Keratinocyte (primary cell): ENCODE data around the gene SHCBP1.

Experiments
- CTCF ChIP-seq, 3 experiments: IDR thresholded peaks in 1 of 3; conservative IDR thresholded peaks in 1 of 3; optimal IDR thresholded peaks in 1 of 3; 2 replicates in 2 of 3; 3 replicates in 1 of 3; pipeline versions ENCODE3 to v1.5.1; 2011; ENCODE audit warnings: low read length in 3 of 3, mild to moderate bottlenecking in 3 of 3, moderate library complexity in 2 of 3, control low read depth in 1 of 3, inconsistent platforms in 1 of 3; ENCODE audit not compliant: insufficient read depth in 2 of 3; ENCODE audit errors: extremely low read depth in 1 of 3
- EZH2 ChIP-seq: IDR thresholded peaks from one replicate; pipeline ENCODE4 v1.6.1; 2012; ENCODE audit warnings: inconsistent platforms, mild to moderate bottlenecking, low read length, moderate library complexity

GRCh38 chr16:46562979-46563378 lies 58.2 kb downstream of the SHCBP1 start:
- TF ChIP-seq CTCF (optimal IDR thresholded peaks at IDR 0.05 in 1 of 3, IDR thresholded peaks at IDR 0.05 in 1 of 3, conservative IDR thresholded peaks at IDR 0.05 in 1 of 3; ENCODE audit: extremely low read depth in 1 of 3, insufficient read depth in 2 of 3, low read length in 3 of 3) (no peak), EZH2 (no peak)
